ENCODE data around the gene AGPS. TPM values are rescaled to one million over a fixed set of nuclear protein-coding genes. Genes with fewer than 3 reads are reported as not detected.

AGPS gene
- total RNA-seq, 1 donor from 2014 or later: 43.9 TPM

- Mint-ChIP-seq H3K4me3 (no peak overlapping the region), H3K27ac (no peak overlapping the region), H3K9me3 (peaks cover 23% of the 10 kb centered on the region), H3K36me3 (peaks cover 10% of the 10 kb centered on the region), H3K27me3 (ENCODE audit: low read depth) (no peaks in the 10 kb centered on the region), H3K4me1 (peaks cover 38% of the 10 kb centered on the region)
- no peak for DNase-seq (ENCODE audit: low spot score in 2 of 2, unreplicated experiment in 2 of 2)
- TF ChIP-seq, protein P1, sequence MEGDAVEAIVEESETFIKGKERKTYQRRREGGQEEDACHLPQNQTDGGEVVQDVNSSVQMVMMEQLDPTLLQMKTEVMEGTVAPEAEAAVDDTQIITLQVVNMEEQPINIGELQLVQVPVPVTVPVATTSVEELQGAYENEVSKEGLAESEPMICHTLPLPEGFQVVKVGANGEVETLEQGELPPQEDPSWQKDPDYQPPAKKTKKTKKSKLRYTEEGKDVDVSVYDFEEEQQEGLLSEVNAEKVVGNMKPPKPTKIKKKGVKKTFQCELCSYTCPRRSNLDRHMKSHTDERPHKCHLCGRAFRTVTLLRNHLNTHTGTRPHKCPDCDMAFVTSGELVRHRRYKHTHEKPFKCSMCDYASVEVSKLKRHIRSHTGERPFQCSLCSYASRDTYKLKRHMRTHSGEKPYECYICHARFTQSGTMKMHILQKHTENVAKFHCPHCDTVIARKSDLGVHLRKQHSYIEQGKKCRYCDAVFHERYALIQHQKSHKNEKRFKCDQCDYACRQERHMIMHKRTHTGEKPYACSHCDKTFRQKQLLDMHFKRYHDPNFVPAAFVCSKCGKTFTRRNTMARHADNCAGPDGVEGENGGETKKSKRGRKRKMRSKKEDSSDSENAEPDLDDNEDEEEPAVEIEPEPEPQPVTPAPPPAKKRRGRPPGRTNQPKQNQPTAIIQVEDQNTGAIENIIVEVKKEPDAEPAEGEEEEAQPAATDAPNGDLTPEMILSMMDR (IDR thresholded peaks at IDR 0.05; ENCODE audit: unreplicated experiment): no peak
Measured at GRCh38 chr2:177554365-177554764, 161.8 kb downstream of the AGPS start.

GRCh38 chr2:177556153-177556552 is 163.6 kb downstream of the AGPS start:
- no peak overlapping the region for H3K4me3 Mint-ChIP-seq
- H3K27ac Mint-ChIP-seq: no peak overlapping the region
- H3K36me3 Mint-ChIP-seq: peaks cover 10% of the 10 kb centered on the region
- TF ChIP-seq, protein P1 (IDR thresholded peaks at IDR 0.05; ENCODE audit: unreplicated experiment): no peak
- DNase-seq (ENCODE audit: low spot score in 2 of 2, unreplicated experiment in 2 of 2): no peak
- H3K4me1 Mint-ChIP-seq: peaks cover 25% of the 10 kb centered on the region
- H3K27me3 Mint-ChIP-seq (ENCODE audit: low read depth): no peaks in the 10 kb centered on the region
- peaks cover 23% of the 10 kb centered on the region for H3K9me3 Mint-ChIP-seq

- H3K36me3 Mint-ChIP-seq: peaks cover 12% of the 10 kb centered on the region
- no peak for DNase-seq (ENCODE audit: low spot score in 2 of 2, unreplicated experiment in 2 of 2)
- H3K4me3 Mint-ChIP-seq: no peak overlapping the region
- peaks cover 28% of the 10 kb centered on the region for H3K4me1 Mint-ChIP-seq
- no peaks in the 10 kb centered on the region for H3K27me3 Mint-ChIP-seq (ENCODE audit: low read depth)
- TF ChIP-seq, protein P1 (IDR thresholded peaks at IDR 0.05; ENCODE audit: unreplicated experiment): no peak
- H3K9me3 Mint-ChIP-seq: peaks cover 23% of the 10 kb centered on the region
- H3K27ac Mint-ChIP-seq: no peak overlapping the region
Measured at GRCh38 chr2:177557794-177558193, 165.2 kb downstream of the AGPS start.

GRCh38 chr2:177559638-177560037 is 167.1 kb downstream of the AGPS start:
- Mint-ChIP-seq H3K36me3 (peaks cover 12% of the 10 kb centered on the region), H3K27me3 (ENCODE audit: low read depth) (no peaks in the 10 kb centered on the region), H3K4me1 (peaks cover 14% of the 10 kb centered on the region), H3K9me3 (peaks cover 23% of the 10 kb centered on the region), H3K4me3 (no peak overlapping the region), H3K27ac (no peak overlapping the region)
- DNase-seq (ENCODE audit: low spot score in 2 of 2, unreplicated experiment in 2 of 2): no peak
- TF ChIP-seq, protein P1 (IDR thresholded peaks at IDR 0.05; ENCODE audit: unreplicated experiment): no peak

- DNase-seq (ENCODE audit: low spot score in 2 of 2, unreplicated experiment in 2 of 2): no peak
- Mint-ChIP-seq H3K4me3 (no peak overlapping the region), H3K27me3 (ENCODE audit: low read depth) (no peaks in the 10 kb centered on the region), H3K27ac (no peak overlapping the region), H3K4me1 (peaks cover 25% of the 10 kb centered on the region), H3K36me3 (no peaks in the 10 kb centered on the region), H3K9me3 (no peaks in the 10 kb centered on the region)
- TF ChIP-seq, protein P1 (IDR thresholded peaks at IDR 0.05; ENCODE audit: unreplicated experiment): no peak
Measured at GRCh38 chr2:177568390-177568789, 175.8 kb downstream of the AGPS start.

DNA sequence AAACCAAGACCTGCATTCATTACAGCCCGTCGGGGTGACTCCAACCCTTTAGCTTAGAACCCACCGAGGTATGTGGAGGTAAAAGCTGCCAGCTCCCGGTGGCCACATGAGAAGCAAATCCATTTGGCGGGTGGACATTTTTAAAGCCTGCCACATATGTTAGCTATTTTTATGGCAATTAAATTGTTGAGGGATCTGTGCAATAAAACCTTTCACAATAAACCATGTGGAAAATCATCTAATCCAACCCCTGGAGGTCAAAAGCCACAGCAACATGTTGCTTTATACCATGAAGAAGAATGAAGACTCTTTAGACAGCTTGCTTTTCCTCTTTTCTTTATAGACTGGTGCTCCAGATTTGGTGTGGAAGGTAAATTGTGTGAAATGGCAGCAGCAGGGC is 176.3 kb downstream of the AGPS start:
- DNase-seq (ENCODE audit: low spot score in 2 of 2, unreplicated experiment in 2 of 2): no peak
- H3K27me3 Mint-ChIP-seq (ENCODE audit: low read depth): no peaks in the 10 kb centered on the region
- H3K9me3 Mint-ChIP-seq: no peaks in the 10 kb centered on the region
- TF ChIP-seq, protein P1 (IDR thresholded peaks at IDR 0.05; ENCODE audit: unreplicated experiment): no peak
- peaks cover 27% of the 10 kb centered on the region for H3K4me1 Mint-ChIP-seq
- no peaks in the 10 kb centered on the region for H3K36me3 Mint-ChIP-seq
- H3K27ac Mint-ChIP-seq: no peak overlapping the region
- H3K4me3 Mint-ChIP-seq: no peak overlapping the region

Data from mesothelial cell of epicardium (in vitro differentiated cells).